Astrocyte (in vitro differentiated cells and primary cell): ENCODE data around the gene ZNF726. TPM values are rescaled to one million over a fixed set of nuclear protein-coding genes. Genes with fewer than 3 reads are reported as not detected.

Experiments used
- DNase-seq: peaks from one replicate; pipeline ENCODE4 v3.0.0-alpha.2; 2010; ENCODE audit warnings: low read depth
- FAIRE-seq: peaks from 2 replicates; lab custom pipeline; 2011; peaks lifted over from hg19 to GRCh38; lab: Jason Lieb, UNC
- H2AFZ ChIP-seq: 2 replicates; pipeline ENCODE4 v1.6.0; 2012; ENCODE audit warnings: low read depth, low read length, inconsistent platforms
- H3K27ac ChIP-seq: 2 replicates; pipeline ENCODE4 v1.5.1; 2011; ENCODE audit warnings: low read depth, low read length, inconsistent platforms
- H3K27me3 ChIP-seq: 2 replicates; pipeline ENCODE4 v1.6.0; 2011; ENCODE audit warnings: low read length, inconsistent platforms; ENCODE audit not compliant: insufficient read depth
- H3K36me3 ChIP-seq: 2 replicates; pipeline ENCODE4 v1.5.1; 2011; ENCODE audit warnings: low read length, inconsistent platforms; ENCODE audit not compliant: insufficient read depth
- H3K4me1 ChIP-seq: 2 replicates; pipeline ENCODE4 v1.5.1; 2011; ENCODE audit warnings: low read length, inconsistent platforms; ENCODE audit not compliant: insufficient read depth
- H3K4me2 ChIP-seq: 2 replicates; pipeline ENCODE4 v1.6.0; 2012; ENCODE audit warnings: low read length, inconsistent platforms
- H3K4me3 ChIP-seq: 2 replicates; pipeline ENCODE4 v1.5.1; 2011; ENCODE audit warnings: low read depth, mild to moderate bottlenecking, low read length, inconsistent platforms; ENCODE audit not compliant: insufficient read depth
- H3K79me2 ChIP-seq: 2 replicates; pipeline ENCODE4 v1.6.0; 2012; ENCODE audit warnings: mild to moderate bottlenecking, low read length, inconsistent platforms; ENCODE audit not compliant: insufficient read depth
- H3K9ac ChIP-seq: 2 replicates; pipeline ENCODE4 v1.6.0; 2012; ENCODE audit warnings: mild to moderate bottlenecking, low read length, inconsistent platforms
- H3K9me3 ChIP-seq: 2 replicates; pipeline ENCODE4 v1.5.1; 2012; ENCODE audit warnings: low read depth, mild to moderate bottlenecking, low read length, inconsistent platforms; ENCODE audit not compliant: insufficient read depth
- H4K20me1 ChIP-seq: 2 replicates; pipeline ENCODE4 v1.6.0; 2012; ENCODE audit warnings: low read length, inconsistent platforms; ENCODE audit not compliant: insufficient read depth
- H3K27ac Mint-ChIP-seq: one replicate; pipeline ENCODE4 v1.8.0; 2021; ENCODE audit warnings: mild to moderate bottlenecking, mixed read lengths; ENCODE audit not compliant: unreplicated experiment
- H3K27me3 Mint-ChIP-seq: one replicate; pipeline ENCODE4 v1.8.0; 2021; ENCODE audit warnings: low read depth, mixed read lengths; ENCODE audit not compliant: unreplicated experiment
- H3K36me3 Mint-ChIP-seq: one replicate; pipeline ENCODE4 v1.8.0; 2021; ENCODE audit warnings: low read depth, mixed read lengths; ENCODE audit not compliant: unreplicated experiment
- H3K4me1 Mint-ChIP-seq: one replicate; pipeline ENCODE4 v1.8.0; 2021; ENCODE audit warnings: low read depth, mixed read lengths; ENCODE audit not compliant: unreplicated experiment
- H3K4me3 Mint-ChIP-seq: one replicate; pipeline ENCODE4 v1.8.0; 2021; ENCODE audit warnings: mild to moderate bottlenecking, moderate library complexity, mixed read lengths; ENCODE audit not compliant: unreplicated experiment
- H3K9me3 Mint-ChIP-seq: one replicate; pipeline ENCODE4 v1.8.0; 2021; ENCODE audit warnings: mild to moderate bottlenecking, mixed read lengths; ENCODE audit not compliant: unreplicated experiment
- EZH2 ChIP-seq: IDR thresholded peaks from 2 replicates; pipeline ENCODE4 v1.6.1; 2012; ENCODE audit warnings: mild to moderate bottlenecking, low read length, inconsistent platforms; ENCODE audit not compliant: insufficient read depth
- total RNA-seq: library from RNA; stranded (reverse); gene quantifications from 2 replicates; pipeline ENCODE4 v1.2.1, GENCODE V29; 2021
- TF ChIP-seq, protein P1 (sequence below): IDR thresholded peaks from 2 replicates; pipeline ENCODE4 v1.5.1; 2011; ENCODE audit warnings: low read depth, mild to moderate bottlenecking, inconsistent platforms, low read length, moderate library complexity; ENCODE audit not compliant: insufficient read depth

Gene ZNF726
- total RNA-seq, 1 donor from 2014 or later: 0.54 TPM

DNA sequence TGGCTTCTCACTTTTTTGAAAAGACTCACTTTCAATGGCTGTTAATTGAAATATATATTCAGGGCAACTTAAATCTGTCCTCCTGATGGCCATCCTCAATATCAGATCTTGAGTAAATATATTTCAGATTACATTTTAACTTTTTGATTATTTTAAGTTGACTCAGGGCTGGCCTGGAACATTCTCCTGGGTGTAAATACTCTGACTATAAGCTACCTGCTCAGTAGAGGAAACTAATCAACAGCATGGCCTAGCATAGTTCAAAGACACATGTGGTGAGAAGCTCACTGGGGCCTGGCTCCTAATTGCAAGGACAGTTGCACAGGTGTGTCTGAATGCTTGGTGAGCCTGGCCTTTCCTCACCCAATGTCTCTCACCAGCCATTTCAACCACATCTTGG is 5.5 kb upstream of the ZNF726 start:
- no peaks in the 10 kb centered on the region for H3K27me3 Mint-ChIP-seq
- Histone ChIP-seq H3K79me2 (no peaks in the 10 kb centered on the region), H3K9me3 (peaks cover 2% of the 10 kb centered on the region), H3K9ac (no peak overlapping the region), H3K4me3 (no peak overlapping the region), H3K27ac (no peak overlapping the region), H2AFZ (no peak overlapping the region), H3K27me3 (no peaks in the 10 kb centered on the region), H3K4me1 (no peaks in the 10 kb centered on the region), H4K20me1 (no peaks in the 10 kb centered on the region), H3K4me2 (no peak overlapping the region), H3K36me3 (no peaks in the 10 kb centered on the region)
- peaks cover 16% of the 10 kb centered on the region for H3K9me3 Mint-ChIP-seq
- no peak overlapping the region for H3K4me3 Mint-ChIP-seq
- no peak overlapping the region for H3K27ac Mint-ChIP-seq
- no peak for TF ChIP-seq EZH2
- TF ChIP-seq, protein P1, sequence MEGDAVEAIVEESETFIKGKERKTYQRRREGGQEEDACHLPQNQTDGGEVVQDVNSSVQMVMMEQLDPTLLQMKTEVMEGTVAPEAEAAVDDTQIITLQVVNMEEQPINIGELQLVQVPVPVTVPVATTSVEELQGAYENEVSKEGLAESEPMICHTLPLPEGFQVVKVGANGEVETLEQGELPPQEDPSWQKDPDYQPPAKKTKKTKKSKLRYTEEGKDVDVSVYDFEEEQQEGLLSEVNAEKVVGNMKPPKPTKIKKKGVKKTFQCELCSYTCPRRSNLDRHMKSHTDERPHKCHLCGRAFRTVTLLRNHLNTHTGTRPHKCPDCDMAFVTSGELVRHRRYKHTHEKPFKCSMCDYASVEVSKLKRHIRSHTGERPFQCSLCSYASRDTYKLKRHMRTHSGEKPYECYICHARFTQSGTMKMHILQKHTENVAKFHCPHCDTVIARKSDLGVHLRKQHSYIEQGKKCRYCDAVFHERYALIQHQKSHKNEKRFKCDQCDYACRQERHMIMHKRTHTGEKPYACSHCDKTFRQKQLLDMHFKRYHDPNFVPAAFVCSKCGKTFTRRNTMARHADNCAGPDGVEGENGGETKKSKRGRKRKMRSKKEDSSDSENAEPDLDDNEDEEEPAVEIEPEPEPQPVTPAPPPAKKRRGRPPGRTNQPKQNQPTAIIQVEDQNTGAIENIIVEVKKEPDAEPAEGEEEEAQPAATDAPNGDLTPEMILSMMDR: no peak
- FAIRE-seq: no peak
- no peaks in the 10 kb centered on the region for H3K36me3 Mint-ChIP-seq
- no peak for DNase-seq
- no peaks in the 10 kb centered on the region for H3K4me1 Mint-ChIP-seq

DNA sequence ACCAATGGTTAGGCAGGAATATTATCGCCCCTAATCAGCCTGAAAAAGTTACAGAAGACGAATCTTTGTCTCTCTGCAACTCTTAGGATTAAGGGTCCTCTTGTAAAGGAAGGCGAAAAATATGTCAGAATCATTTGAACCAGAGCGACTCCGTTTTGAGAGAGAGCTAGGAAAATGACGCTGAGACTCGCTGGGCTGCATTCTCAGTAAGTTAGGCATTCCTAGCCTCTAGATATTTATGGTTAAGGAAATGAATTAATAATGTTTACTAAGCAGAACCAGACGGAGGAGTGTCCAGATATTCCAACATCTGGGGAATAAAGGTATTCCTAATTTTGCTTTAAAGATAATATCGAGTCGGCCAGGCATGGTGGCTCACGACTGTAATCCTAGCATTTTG is 755 bp upstream of the ZNF726 start:
- FAIRE-seq: no peak
- no peak overlapping the region for H3K27ac ChIP-seq
- TF ChIP-seq, protein P1: no peak
- no peak for TF ChIP-seq EZH2
- H3K4me3 Mint-ChIP-seq: no peak overlapping the region
- peak overlapping the region; percentile 86 for H3K4me2 ChIP-seq
- H2AFZ ChIP-seq: peak overlapping the region; percentile 84
- no peak for DNase-seq
- H3K27me3 ChIP-seq: no peaks in the 10 kb centered on the region
- H3K9ac ChIP-seq: no peak overlapping the region
- H3K4me1 ChIP-seq: no peaks in the 10 kb centered on the region
- H3K9me3 Mint-ChIP-seq: peaks cover 6% of the 10 kb centered on the region
- no peaks in the 10 kb centered on the region for H3K27me3 Mint-ChIP-seq
- H3K79me2 ChIP-seq: peaks cover 6% of the 10 kb centered on the region
- H3K36me3 ChIP-seq: no peaks in the 10 kb centered on the region
- no peaks in the 10 kb centered on the region for H3K9me3 ChIP-seq
- no peak overlapping the region for H3K27ac Mint-ChIP-seq
- no peak overlapping the region for H3K4me3 ChIP-seq
- no peaks in the 10 kb centered on the region for H4K20me1 ChIP-seq
- H3K4me1 Mint-ChIP-seq: no peaks in the 10 kb centered on the region
- H3K36me3 Mint-ChIP-seq: no peaks in the 10 kb centered on the region

DNA sequence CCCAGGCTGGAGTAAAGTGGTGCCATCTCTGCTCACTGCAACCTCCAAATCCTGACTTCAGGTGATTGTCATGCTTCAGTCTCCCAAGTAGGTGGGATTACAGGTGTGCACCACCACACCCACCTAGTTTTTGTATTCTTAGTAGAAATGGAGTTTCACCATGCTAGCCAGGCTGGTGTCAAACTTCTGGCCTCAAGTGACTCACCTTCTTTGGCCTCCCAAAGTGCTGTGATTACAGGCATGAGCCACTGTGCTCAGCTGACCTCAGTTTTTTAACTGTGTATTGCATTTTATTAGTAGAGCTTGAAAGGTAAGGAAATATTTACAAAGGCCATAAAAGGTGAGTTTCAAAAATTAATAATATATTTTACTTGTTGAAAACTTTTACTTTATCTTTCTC is 2.3 kb downstream of the ZNF726 start:
- Mint-ChIP-seq H3K36me3 (no peaks in the 10 kb centered on the region), H3K4me1 (no peaks in the 10 kb centered on the region), H3K4me3 (no peak overlapping the region), H3K27me3 (no peaks in the 10 kb centered on the region), H3K9me3 (no peaks in the 10 kb centered on the region), H3K27ac (no peak overlapping the region)
- no peak overlapping the region for H3K4me3 ChIP-seq
- DNase-seq (peak; percentile 8), FAIRE-seq (no peak)
- no peaks in the 10 kb centered on the region for H3K4me1 ChIP-seq
- no peak overlapping the region for H3K27ac ChIP-seq
- no peak overlapping the region for H3K4me2 ChIP-seq
- TF ChIP-seq, protein P1: no peak
- TF ChIP-seq EZH2: no peak
- H4K20me1 ChIP-seq: no peaks in the 10 kb centered on the region
- H2AFZ ChIP-seq: no peak overlapping the region
- H3K9ac ChIP-seq: no peak overlapping the region
- H3K9me3 ChIP-seq: no peaks in the 10 kb centered on the region
- H3K36me3 ChIP-seq: no peaks in the 10 kb centered on the region
- H3K79me2 ChIP-seq: peaks cover 6% of the 10 kb centered on the region
- no peaks in the 10 kb centered on the region for H3K27me3 ChIP-seq
